ENCODE measurements around the gene CATSPER3. TPM values are rescaled to one million over a fixed set of nuclear protein-coding genes. Genes with fewer than 3 reads are reported as not detected.

CATSPER3 gene
- total RNA-seq, 1 donor, result 0.36 TPM

- Histone ChIP-seq H3K4me1 (ENCODE audit: insufficient read depth, low read length) (no peaks in the 10 kb centered on the region), H3K27ac (ENCODE audit: low read depth, low read length) (no peak overlapping the region), H3K9me3 (ENCODE audit: low read depth, low read length) (no peaks in the 10 kb centered on the region), H3K79me2 (ENCODE audit: insufficient read depth, low read length) (no peaks in the 10 kb centered on the region), H3K4me3 (ENCODE audit: insufficient read depth, low read length) (no peak overlapping the region), H2AFZ (ENCODE audit: low read length) (no peak overlapping the region), H3K36me3 (ENCODE audit: insufficient read depth, low read length) (no peaks in the 10 kb centered on the region), H3K4me2 (ENCODE audit: insufficient read depth, low read length) (no peak overlapping the region), H3K27me3 (ENCODE audit: insufficient read depth, low read length) (no peaks in the 10 kb centered on the region), H4K20me1 (ENCODE audit: insufficient read depth, low read length) (no peaks in the 10 kb centered on the region)
- TF ChIP-seq CTCF (IDR thresholded peaks at IDR 0.05; ENCODE audit: extremely low read depth, low read depth, low read length), result no peak
- DNase-seq (ENCODE audit: insufficient read length, low spot score, missing footprints), result no peak
Measured at GRCh38 chr5:134934202-134934601, 33.5 kb upstream of the CATSPER3 start.

- Histone ChIP-seq H3K4me3 (ENCODE audit: insufficient read depth, low read length) (no peak overlapping the region), H3K4me1 (ENCODE audit: insufficient read depth, low read length) (no peaks in the 10 kb centered on the region), H3K36me3 (ENCODE audit: insufficient read depth, low read length) (no peaks in the 10 kb centered on the region), H3K4me2 (ENCODE audit: insufficient read depth, low read length) (no peak overlapping the region), H4K20me1 (ENCODE audit: insufficient read depth, low read length) (no peaks in the 10 kb centered on the region), H3K27ac (ENCODE audit: low read depth, low read length) (no peak overlapping the region), H2AFZ (ENCODE audit: low read length) (no peak overlapping the region), H3K79me2 (ENCODE audit: insufficient read depth, low read length) (no peaks in the 10 kb centered on the region), H3K27me3 (ENCODE audit: insufficient read depth, low read length) (no peaks in the 10 kb centered on the region), H3K9me3 (ENCODE audit: low read depth, low read length) (no peaks in the 10 kb centered on the region)
- no peak for TF ChIP-seq CTCF (IDR thresholded peaks at IDR 0.05; ENCODE audit: extremely low read depth, low read depth, low read length)
- no peak for DNase-seq (ENCODE audit: insufficient read length, low spot score, missing footprints)
Measured at GRCh38 chr5:134935711-134936602, 31.8 kb upstream of the CATSPER3 start.

- no peak for DNase-seq (ENCODE audit: insufficient read length, low spot score, missing footprints)
- no peaks in the 10 kb centered on the region for H3K27me3 ChIP-seq (ENCODE audit: insufficient read depth, low read length)
- no peaks in the 10 kb centered on the region for H3K9me3 ChIP-seq (ENCODE audit: low read depth, low read length)
- H3K4me2 ChIP-seq (ENCODE audit: insufficient read depth, low read length), result no peak overlapping the region
- no peak overlapping the region for H2AFZ ChIP-seq (ENCODE audit: low read length)
- H3K4me3 ChIP-seq (ENCODE audit: insufficient read depth, low read length), result no peak overlapping the region
- no peaks in the 10 kb centered on the region for H3K79me2 ChIP-seq (ENCODE audit: insufficient read depth, low read length)
- TF ChIP-seq CTCF (IDR thresholded peaks at IDR 0.05; ENCODE audit: extremely low read depth, low read depth, low read length), result no peak
- no peak overlapping the region for H3K27ac ChIP-seq (ENCODE audit: low read depth, low read length)
- no peaks in the 10 kb centered on the region for H3K4me1 ChIP-seq (ENCODE audit: insufficient read depth, low read length)
- no peaks in the 10 kb centered on the region for H4K20me1 ChIP-seq (ENCODE audit: insufficient read depth, low read length)
- no peaks in the 10 kb centered on the region for H3K36me3 ChIP-seq (ENCODE audit: insufficient read depth, low read length)
Measured at GRCh38 chr5:134937526-134937925, 30.2 kb upstream of the CATSPER3 start.

- DNase-seq (ENCODE audit: insufficient read length, low spot score, missing footprints), result no peak
- no peak for TF ChIP-seq CTCF (IDR thresholded peaks at IDR 0.05; ENCODE audit: extremely low read depth, low read depth, low read length)
- Histone ChIP-seq H3K4me1 (ENCODE audit: insufficient read depth, low read length) (no peaks in the 10 kb centered on the region), H3K9me3 (ENCODE audit: low read depth, low read length) (no peaks in the 10 kb centered on the region), H2AFZ (ENCODE audit: low read length) (no peak overlapping the region), H3K79me2 (ENCODE audit: insufficient read depth, low read length) (no peaks in the 10 kb centered on the region), H3K36me3 (ENCODE audit: insufficient read depth, low read length) (no peaks in the 10 kb centered on the region), H3K4me2 (ENCODE audit: insufficient read depth, low read length) (no peak overlapping the region), H4K20me1 (ENCODE audit: insufficient read depth, low read length) (no peaks in the 10 kb centered on the region), H3K4me3 (ENCODE audit: insufficient read depth, low read length) (no peak overlapping the region), H3K27me3 (ENCODE audit: insufficient read depth, low read length) (no peaks in the 10 kb centered on the region), H3K27ac (ENCODE audit: low read depth, low read length) (no peak overlapping the region)
Measured at GRCh38 chr5:134938030-134938429, 29.7 kb upstream of the CATSPER3 start.
